GOT3 (cell line): ENCODE results near the gene SUSD5.
"Not testable (repeated sequence)": the region's sequence is repeated elsewhere in the genome, so short reads cannot be mapped to it uniquely, and the experiment has no call there.

Experiments
- DNase-seq: peaks from one replicate; lab custom pipeline; 2025; ENCODE audit warnings: mixed read lengths; lab: John Stamatoyannopoulos, UW

Gene SUSD5

DNA sequence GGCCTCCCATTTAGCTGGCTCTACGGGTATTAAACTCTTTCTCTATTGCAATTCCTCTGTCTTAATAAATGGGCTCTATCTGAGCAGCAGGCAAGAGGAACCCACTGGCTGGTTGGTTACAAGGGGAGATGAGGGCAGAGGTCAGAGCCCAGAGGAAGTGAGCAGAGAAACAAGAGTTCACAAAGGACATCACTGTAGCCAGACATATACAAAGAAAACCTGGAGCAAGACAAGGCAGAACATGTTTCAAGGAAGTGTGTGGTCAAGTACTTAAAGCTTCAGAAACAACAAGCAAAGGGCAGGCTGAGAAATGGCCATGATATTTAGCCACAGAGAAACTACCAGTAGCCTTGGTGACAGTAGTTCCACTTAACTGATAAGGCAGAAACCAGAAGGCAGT lies 24.3 kb downstream of the SUSD5 start:
- no peak for DNase-seq

DNA sequence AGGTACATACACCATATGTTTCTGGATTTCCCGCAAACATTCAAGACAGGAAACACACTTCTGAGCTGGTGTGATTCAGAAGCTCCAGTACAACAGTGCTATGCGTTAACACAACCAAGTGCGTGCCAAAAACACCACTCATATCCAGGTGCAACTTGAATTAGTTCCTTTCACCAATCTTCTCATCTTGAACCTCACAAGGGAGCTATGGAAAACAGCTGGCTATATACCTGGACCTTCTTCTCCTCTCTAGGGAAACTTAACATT lies 31.3 kb downstream of the SUSD5 start:
- no peak for DNase-seq

DNA sequence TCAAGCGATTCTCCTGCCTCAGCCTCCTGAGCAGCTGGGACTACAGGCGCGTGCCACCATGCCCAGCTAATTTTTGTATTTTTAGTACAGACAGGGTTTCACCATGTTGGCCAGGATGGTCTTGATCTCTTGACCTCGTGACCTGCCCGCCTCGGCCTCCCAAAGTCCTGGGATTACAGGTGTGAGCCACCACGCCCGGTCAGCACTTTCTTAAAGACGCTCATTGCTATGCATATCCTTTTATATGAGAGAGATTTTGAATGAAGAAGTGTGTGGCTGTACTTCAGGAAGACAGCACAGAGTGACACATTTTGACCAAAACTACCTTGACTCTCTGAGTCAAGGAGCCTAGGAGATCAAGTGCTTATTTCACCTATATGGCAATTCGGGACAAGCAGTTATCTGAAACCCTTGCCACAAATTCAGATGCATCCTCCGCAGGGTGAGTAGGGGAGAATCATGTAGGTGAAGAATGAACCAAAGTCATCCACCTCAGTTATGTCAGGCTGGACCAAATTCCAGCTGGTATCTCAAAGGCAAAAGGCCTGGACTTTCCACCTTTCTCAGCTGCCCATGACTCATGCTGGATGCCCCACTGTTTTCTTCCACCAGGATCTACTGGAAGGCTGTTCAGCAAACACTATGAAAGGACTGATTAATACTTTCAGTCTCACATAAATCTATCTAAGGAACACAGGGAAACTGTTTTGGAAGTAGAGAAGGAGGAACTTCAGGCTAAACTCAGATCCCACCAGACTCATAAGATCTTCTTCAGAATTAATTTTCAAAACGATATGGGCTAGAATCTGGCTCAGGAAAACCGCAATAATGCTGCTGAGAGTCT lies 31.9 kb downstream of the SUSD5 start:
- DNase-seq = no peak

DNA sequence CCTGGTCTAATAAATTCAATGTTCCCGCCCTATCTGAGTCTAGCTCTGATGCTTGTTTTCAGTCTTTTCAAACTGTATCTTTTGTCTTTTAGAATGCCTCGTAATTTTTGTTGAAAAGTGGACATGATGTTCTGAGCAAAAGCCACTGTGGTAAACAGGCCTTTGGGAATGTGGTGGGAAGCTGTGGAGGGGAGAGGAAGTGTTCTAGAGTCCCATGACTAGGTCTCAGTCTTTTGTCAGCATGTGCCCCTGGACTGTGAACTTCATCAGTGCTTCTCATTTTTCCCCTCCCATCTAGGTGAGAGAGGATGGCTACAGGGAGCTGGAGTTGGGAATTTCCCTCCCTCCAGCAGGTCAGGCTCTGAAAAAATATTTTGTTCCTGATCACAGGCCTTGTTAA lies 33.7 kb downstream of the SUSD5 start:
- DNase-seq = no peak

DNA sequence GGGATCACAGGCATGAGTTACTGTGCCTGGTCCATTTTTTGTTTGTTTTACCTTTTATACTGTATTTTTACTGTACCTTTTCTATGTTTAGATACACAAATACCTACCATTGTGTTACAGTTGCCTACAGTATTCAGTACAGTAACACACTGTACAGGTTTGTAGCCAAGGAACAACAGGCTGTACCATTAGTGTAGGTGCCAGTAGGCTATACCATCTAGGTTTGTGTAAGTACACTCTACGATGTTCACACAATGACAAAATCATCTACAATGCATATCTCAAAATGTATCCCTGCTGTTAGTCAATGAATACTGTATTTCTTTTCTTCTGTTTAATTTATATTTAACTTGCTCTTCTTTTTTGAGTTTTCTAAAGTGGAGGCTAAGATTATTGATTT lies 37.0 kb downstream of the SUSD5 start:
- DNase-seq = not testable (repeated sequence)

DNA sequence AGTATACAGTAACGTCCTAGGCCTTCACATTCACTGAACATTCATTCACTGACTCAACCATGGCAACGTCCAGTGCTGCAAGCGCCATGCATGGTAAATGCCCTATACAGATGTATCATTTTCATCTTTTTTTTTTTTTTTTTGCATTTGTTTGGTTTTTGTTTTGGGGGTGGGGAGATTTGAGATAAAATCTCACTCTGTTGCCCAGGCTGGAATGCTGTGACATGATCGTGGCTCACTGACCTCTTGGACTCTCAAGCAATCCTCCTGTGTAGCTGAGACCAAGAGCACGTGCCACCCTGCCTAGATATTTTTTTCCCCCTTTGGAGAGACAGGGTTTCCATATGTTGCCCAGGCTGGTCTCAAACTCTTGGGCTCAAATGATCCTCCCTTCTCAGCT lies 37.4 kb downstream of the SUSD5 start:
- DNase-seq = no peak

DNA sequence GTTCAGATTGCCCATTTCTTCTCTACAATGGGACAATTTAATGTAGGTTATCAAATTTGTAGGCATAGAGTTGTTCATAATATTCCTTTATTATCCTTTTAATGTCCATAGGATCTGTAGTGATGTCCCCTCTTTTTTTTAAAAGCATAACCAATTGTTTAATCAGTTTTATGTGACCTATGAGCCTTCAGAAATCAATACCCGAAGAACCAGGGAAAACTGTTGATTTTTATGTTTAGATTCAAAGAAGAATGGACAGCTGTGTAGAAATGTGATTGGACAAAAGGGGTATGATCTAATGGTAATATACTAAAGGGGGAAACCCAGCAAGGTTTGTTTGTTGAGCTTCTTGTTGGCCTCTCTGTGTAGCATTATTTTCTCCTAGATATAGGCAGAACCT lies 39.5 kb downstream of the SUSD5 start:
- DNase-seq = no peak

DNA sequence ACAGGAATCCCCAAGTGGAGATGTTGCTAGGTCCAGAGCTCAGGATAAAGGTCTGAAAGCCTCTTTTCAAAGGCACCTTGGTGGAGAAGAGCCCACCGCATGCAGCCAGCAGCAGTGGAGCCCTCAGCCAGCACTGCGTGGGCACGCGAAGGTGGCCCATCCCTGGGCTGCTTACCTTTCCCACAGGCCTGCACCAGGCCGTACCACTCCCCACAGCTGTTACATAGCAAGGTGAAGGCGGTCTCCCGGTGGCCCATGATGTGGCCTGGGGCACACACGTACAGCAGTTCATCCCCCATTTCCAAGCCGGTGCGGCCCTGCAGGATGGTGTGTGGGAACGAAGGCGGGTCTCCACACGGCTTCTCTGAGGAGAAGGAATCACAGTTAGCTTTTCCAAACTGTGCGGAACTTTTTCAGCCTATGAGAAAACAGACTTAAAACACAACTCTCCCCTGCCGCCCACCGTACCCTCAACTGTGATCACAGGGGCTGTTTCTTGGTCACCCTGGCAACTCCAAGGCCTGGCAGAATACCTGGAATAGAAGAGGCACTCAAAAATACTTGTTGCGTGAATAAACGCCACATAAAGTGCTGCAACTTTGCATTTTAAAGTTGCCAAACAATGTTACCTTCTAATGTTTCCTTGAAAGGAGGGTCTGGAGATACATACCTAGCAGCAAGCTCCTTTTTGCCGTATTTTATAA lies 43.7 kb downstream of the SUSD5 start:
- no peak for DNase-seq

DNA sequence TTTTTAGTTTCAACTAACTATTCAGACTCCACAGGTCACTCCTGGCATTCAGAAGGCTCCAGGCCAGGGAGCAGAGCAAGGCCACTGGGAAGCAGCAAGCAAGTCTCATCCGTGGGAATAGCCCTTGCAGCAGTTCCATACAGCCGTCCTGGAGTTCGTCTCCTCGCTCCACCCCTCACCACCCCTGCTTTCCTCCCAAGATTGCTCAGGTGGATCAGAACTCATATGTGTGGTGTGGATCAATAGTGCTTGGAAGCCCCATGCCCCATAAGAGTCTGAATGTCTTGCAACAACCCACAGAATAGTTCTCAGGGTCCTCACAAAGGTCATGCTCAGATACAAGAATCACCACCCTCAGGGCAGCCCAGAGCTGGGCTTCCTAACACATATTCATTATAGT lies 44.5 kb downstream of the SUSD5 start:
- no peak for DNase-seq

DNA sequence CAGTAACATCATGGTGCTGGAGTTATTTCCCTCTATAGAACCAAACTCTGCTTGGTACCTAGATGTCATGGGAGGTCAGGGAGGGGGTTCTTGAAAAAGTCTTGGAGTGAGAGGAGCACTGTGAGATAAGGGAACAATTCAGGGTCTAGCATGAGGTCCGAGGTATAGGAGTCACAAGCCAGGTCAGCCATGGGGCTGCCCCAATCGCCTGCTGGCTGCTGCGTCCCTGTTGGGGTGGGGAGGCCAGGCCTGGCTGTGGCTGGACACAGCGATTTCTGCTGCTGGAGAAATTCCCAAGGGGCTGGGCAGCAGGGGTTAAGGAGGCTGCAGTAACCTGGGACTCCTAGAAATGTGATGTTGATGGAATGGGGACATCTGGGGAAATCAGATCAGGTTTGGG lies 44.9 kb downstream of the SUSD5 start:
- DNase-seq = no peak

DNA sequence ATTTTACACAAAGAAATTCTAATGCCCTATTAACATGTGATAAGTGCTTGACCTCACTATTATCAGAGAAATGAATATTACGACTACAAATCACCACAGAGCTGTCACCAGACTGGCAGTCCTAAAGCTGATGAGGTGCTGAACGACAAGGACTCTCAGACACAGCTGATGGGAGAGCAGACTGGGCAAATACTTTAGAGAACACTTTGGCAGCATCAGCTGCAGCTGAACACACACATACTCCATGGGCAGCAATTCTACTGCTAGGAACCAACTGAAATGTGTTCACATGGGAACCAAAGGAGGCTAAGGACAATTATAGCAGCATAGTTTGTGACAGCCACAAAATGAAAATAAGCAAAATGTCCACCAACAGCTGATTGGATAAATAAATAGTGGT lies 45.5 kb downstream of the SUSD5 start:
- DNase-seq = no peak

DNA sequence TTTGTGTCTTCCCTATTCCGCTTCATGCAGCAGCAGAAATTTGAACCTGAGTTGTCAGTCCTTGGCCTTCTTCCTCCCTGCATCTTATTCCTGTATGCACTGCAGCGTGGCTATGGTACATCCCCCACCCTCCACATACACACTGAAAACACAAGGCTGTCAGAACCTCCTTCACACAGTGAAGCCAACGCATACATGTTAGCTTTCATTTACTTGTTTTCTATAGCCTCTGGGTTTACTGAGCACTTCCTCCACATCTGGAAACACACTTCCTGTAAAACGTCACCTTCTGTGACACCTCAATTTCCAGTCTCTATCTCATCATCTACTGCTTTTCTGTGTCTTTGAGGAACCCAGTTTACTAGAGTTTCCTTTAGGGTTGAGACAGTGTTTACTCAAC lies 47.0 kb downstream of the SUSD5 start:
- no peak for DNase-seq

DNA sequence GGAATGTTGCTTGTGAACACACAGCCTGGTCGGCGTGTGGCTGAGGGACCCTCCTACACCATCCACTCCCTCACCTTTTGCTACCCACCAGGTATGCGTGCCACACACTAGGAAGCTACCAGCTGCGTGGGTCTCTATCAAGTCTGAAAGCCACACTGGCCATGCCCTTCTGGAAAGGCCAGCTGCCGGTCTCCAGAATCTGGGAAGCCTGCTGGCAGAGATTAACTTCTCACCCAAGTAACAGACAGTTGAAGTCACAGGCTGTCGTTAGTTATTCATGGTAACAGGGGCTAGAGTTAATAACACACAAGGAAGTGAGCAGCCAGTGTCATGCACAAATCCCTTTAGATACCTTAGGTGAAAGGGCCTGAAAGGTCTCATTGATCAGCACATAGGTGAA lies 48.1 kb downstream of the SUSD5 start:
- DNase-seq = no peak

DNA sequence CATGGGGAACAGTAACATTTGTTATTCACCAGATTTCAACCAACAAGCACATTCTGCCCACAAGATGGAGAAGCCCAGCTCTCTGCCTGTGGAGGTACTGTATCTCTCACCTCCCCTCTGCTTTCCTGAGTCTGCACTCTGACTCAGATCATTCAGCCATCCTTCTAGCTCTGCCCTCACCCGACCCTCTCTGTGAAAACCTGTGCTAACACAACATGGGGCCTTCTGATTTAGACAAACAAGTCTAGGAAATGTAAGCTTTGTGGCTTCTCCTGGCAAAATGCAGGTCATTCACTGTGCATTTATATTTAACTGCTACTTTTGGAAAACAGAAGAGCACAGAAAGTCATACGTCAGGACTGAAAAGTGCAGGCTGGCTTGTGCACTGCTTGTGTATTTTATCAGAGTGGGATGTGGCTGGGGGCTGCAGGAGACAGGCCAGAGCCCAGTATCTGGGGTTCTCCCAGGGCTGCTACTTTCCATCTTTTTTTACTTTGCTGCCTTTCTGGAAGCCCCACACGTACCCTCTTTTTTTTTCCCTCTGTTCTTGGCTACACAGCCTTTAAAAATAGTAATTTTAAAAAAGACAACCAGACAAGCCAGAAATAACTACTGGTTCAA lies 50.8 kb downstream of the SUSD5 start:
- DNase-seq = no peak

DNA sequence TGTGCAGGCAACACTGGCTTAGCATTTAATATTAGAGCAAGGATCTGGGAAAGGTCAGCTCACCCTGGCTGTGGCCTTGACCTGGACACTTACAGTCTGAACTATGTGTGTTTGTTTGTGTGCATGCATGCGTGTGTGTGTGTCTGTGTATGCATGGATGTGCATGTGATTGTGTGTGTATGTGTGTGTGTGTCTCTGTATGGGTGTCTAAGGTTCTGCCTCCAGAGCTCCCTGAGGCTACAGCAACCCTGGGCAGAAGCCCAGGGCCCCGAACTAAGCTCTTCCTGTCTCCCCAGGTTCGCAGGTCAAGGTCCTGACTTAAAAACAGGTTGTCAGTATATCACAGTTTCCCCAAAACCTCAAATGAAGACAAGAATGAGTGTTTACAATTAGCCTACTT lies 51.3 kb downstream of the SUSD5 start:
- DNase-seq = no peak

DNA sequence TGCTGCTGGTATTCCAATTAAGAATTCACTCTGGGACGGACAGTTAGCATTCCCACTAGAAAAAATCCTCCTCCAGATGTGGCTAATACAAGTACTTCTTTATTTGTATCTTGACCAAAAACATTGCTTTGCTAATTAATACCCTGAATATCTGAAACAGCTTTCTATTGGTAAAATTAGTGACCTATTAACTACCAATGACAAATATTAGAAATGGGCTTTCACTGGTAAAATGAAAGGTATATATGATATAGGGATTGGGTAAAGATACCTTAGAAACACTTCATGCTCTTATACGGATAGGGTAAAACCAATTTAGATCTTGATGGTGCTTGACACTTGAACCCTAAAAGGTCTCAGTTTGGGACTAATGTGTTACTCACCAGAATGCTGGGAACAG lies 52.5 kb downstream of the SUSD5 start:
- DNase-seq = no peak

DNA sequence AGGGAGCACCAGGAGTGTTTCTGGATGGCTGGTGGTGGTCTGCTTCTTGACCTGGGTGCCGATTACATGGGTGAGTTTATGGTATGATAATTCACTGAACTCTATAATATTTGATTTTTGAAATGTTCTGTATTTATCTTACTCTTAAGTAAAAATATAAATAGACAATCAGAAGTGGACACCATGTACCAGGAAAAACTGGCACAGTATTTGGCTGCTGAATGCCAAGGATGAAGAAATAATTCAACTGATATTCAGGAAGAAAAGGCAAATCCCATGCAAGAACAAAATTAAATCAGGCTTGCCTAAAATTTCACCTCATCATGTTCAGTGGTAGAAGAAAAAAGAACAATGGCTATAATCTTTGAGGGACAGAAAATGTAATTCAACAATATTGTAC lies 53.2 kb downstream of the SUSD5 start:
- DNase-seq = no peak

DNA sequence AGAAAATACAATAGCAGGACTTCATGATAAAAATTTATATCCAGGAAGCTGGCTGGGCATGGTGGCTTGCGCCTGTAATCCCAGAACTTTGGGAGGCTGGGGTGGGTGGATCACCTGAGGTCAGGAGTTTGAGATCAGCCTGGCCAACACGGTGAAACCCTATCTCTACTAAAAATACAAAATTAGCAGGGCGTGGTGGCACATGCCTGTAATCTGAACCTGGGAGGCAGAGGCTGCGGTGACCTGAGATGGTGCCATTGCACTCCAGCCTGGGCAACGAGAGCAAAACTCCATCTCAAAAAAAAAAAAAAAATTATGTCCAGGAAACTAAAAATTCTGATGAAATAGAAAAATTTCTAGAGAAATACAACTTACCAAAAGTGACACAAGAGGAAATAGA lies 56.0 kb downstream of the SUSD5 start:
- not testable (repeated sequence) for DNase-seq

DNA sequence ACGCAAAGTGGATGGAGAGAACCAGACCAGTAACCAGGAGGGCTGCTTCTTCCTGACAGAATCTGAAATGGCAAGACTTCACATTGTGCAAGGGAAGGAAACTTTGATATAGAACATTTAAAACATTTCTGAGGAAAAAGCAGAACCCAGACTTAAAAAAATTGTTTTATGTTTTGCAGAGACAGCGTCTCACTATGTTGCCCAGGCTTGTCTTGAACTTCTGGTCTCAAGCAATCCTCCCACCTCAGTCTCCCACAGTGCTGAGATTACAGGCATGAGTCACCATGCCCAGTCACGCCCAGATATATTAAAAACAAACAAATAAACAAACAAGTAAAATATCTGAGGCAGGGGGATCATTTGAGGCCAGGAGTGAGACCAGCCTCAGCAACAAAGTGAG lies 58.6 kb downstream of the SUSD5 start:
- no peak for DNase-seq

DNA sequence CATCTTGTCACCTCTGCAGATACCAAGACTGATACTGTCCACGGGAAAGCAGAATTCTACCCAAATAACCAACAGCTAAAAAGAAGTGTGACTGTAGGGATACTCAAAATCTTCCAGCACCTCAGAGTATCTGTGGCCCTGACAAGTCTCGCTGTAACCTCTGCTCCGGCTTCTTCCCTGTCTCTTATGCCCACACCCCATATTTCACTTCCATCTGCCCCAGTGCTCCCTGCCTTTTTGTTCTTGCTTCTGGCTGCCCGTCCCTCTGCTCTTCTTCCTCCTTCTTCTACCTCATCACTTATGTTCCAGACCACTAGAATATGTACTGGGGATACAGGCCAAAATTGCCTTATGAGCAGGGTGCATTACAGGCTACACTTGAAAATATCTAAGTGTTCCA lies 59.4 kb downstream of the SUSD5 start:
- DNase-seq = no peak

DNA sequence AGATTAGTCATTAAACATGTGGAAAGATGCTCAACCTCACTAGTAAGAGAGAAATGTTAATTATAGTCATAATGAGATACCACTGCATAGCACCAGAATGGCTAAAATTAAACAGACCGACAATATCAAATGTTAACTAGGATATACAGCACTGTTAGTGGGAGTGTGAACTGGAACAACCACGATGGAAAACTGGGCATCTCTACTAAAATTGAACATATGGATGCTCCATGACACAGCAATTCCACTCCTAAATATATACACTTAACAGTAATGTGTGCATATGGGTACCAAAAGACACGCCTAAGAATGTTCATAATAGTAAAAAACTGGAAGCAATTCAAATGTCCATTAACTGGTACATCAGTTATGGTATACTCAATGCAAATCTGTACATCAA lies 63.3 kb downstream of the SUSD5 start:
- DNase-seq = no peak

DNA sequence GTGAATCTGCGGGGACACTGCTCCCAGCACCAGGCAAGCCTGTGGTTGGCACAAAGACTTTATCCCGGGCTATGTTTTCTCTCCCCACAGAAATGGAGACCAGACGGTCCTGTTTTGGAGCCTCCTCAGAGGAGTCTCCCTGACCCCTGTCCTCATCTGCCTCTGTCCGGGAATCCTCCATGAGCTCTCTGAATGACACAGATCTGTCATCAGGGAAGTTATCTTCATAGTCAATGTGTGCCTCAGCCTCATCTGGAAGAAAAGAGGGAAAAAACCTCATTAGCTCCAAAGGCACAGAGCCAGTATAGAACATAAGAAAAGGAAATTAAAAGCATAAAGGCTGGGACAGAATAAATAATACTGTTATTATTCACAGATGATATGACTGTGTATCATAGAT lies 64.8 kb downstream of the SUSD5 start:
- no peak for DNase-seq
